Epithelial cell of esophagus (primary cell): ENCODE data around the gene SPATA13.

ENCODE experiments used
- DNase-seq: peaks from one replicate; pipeline ENCODE4 v3.0.0; 2010; ENCODE audit warnings: low read depth
- H3K4me3 ChIP-seq: 2 replicates; pipeline ENCODE4 v1.5.1; 2011; ENCODE audit warnings: mild to moderate bottlenecking, low read length, control low read depth
- TF ChIP-seq, protein P1 (sequence below): IDR thresholded peaks from 2 replicates; pipeline ENCODE4 v1.5.1; 2011; ENCODE audit warnings: low read depth, mild to moderate bottlenecking, low read length, control low read depth, inconsistent platforms; ENCODE audit not compliant: insufficient read depth; ENCODE audit errors: missing control alignments

The SPATA13 gene

DNA sequence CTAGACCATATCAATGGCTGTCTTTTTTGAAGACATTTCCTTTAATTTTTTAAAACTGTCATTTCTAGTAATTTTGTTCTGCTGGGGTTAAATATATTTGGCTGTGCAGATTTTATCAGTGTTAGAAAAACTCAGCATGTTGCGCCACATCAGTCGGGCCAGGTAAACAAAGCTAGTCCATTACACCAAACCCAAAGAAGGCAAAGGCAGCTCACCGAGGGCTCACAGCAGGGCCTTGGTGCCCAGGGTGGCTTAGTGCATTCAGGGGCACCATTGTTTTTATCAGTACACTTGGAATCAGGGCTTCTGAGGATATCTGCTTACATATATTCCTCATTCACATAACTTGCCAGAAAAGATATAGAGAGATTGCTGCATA is 22.2 kb downstream of the SPATA13 start:
- no peak overlapping the region for H3K4me3 ChIP-seq
- no peak for DNase-seq
- TF ChIP-seq, protein P1, sequence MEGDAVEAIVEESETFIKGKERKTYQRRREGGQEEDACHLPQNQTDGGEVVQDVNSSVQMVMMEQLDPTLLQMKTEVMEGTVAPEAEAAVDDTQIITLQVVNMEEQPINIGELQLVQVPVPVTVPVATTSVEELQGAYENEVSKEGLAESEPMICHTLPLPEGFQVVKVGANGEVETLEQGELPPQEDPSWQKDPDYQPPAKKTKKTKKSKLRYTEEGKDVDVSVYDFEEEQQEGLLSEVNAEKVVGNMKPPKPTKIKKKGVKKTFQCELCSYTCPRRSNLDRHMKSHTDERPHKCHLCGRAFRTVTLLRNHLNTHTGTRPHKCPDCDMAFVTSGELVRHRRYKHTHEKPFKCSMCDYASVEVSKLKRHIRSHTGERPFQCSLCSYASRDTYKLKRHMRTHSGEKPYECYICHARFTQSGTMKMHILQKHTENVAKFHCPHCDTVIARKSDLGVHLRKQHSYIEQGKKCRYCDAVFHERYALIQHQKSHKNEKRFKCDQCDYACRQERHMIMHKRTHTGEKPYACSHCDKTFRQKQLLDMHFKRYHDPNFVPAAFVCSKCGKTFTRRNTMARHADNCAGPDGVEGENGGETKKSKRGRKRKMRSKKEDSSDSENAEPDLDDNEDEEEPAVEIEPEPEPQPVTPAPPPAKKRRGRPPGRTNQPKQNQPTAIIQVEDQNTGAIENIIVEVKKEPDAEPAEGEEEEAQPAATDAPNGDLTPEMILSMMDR: no peak

DNA sequence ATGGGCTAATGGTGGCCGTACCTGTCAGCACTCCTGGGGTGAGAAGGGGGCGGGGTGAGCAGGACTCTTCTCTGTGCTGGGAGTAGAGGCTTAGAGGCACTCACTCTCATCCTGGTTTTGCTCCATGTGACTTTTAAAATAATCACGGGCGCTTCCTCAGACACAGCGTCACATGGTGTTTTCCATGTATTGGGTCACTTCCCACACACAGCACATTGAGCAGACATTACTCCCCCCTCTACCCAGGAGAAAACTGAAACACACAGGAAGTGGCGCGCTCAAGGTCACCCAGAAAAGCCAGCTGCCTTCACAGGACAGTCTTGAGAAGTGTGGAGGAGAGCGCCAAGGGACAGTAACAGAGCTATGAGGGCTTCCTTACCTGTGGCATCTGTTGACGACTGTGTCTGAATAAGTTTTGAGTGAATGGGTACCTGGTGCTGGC is 23.2 kb downstream of the SPATA13 start:
- no peak for DNase-seq
- H3K4me3 ChIP-seq: no peak overlapping the region

DNA sequence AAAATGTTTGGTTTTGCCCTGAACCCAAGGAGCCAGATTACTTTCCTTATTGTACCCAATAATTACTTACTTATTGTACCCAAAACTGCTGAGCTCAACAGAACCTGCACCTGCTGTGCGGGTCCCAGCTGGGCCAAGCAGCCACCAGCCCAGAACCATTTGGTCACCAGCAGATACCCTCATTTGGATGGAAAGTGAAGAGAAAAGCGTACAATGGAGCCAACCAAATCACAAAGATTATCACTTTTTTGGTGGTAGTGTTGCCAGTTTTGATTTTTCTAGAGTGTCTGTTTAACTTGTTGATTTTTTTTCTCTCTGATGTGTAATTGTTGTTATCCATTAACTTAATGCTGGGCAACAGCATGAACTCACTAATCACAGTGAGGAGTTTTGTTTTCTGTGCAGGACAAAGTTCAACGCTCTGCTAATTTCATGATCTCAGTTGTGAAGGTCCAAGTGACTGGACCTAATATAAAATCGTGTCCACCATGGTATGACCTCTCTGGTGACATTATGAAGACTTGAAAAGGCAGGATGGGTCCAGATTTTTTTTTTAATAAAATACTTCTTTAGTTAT is 23.8 kb downstream of the SPATA13 start:
- no peak overlapping the region for H3K4me3 ChIP-seq
- TF ChIP-seq, protein P1: no peak
- DNase-seq: no peak

More for the DNA sequence above, 23.2 kb downstream of the SPATA13 start:
- TF ChIP-seq, protein P1: no peak

DNA sequence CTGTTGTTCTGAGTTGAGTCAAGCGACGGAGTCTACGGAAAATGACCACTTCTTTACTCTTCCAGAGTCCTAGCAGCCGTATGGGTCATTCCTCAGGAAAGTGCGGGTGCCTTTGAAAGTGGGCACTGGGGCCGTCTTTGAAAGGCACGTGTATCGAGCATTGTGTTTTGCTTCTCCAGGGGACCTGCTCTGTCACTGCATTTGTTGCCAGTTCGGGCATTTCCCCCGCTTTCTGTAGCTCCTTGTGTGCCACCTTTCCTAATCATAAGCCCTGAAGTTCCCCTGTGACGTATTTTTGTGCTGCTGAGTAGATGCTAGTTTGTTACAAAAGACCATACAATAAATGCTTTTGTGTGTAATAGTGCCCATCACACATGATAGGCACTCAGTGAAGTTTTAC is 24.4 kb downstream of the SPATA13 start:
- no peak for DNase-seq
- no peak overlapping the region for H3K4me3 ChIP-seq
- TF ChIP-seq, protein P1: no peak

DNA sequence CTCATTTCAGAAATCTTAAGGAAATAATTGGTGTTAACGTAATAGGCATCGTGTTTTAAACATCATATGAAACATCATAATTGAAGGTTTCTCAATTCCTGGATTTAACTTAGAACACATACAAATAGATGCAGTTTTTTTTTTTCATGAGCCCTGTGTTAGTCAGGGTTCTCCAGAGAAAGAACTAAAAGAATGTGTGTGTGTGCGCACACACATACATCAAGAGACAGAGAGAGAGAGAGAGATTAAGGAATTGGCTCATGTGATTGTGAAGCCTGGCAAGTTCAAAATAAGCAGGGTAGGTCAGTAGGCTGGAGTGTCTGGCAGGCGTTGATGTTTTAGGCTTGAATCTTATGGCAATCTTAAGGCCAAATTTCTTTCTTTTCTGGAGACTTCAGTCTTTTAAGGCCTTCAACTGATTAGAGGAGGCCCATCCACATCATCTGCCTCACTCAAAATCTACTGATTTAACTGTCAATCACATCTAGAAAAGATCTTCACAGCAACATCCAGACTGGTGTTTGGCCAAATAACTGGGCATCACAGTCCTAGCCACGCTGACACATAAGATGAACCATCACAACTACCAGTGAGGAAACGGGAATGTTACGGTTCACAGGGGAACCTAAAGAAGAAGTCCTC is 25.2 kb downstream of the SPATA13 start:
- TF ChIP-seq, protein P1: no peak
- no peak overlapping the region for H3K4me3 ChIP-seq
- no peak for DNase-seq

DNA sequence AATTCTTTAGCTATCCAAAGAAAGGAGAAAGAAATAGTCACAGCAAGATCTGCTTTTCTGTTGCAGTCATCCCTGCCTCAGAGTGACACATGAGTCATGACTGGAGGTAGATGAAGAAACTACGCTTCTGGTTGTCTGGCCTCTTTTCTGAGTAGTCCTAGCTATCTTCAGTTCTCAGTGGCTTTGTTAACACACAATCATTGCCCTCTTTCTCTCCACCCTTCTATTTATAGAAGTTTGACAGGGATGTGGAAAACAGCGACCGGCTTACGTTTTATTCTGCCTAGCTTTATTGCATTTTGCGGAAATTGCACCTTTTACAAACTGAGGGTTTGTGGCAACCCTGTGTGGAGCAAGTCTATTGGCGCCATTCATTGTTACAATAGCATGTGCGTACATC is 26.7 kb downstream of the SPATA13 start:
- no peak overlapping the region for H3K4me3 ChIP-seq
- peak; percentile 54 for DNase-seq
- TF ChIP-seq, protein P1: no peak
